ENCODE measurements around the gene UMODL1. TPM values are rescaled to one million over a fixed set of nuclear protein-coding genes. Genes with fewer than 3 reads are reported as not detected.

The UMODL1 gene
- total and polyA plus RNA-seq, 2 donors (not counting 3 experiments of a cell fraction or from before 2014, with no cell fraction given) = not detected

DNA sequence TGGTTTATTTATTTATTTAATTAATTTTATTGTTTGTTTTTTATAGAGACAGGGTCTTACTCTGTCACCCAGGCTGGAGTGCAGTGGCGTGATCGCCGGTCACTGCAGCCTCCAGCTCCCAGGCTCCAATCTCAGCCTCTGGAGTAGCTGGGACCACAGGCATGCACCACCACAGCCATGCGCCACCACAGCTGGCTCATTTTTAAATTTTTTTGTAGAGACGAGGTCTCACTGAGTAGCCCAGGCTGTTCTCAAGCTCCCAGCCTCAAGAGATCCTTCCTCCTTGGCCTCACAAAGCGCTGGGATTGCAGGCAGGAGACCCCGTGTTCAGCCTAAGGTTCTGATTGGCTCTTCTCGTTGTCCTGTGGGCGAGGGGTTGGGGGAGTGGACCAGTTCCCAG is 22.1 kb downstream of the UMODL1 start:
- ChIA-PET CTCF (interaction anchor here (1.4 to 2.3 kb wide), 4 partner anchors 15 to 87 kb away, joined by 4 to 13 read pairs (median 6); no protein-coding TSS in a partner anchor), POLR2A (no interaction called here)
- FAIRE-seq (no peak), DNase-seq (ENCODE audit: low read depth, low spot score) (no peak)
- H3K9ac ChIP-seq (replicated peaks; ENCODE audit: extremely low read depth, insufficient read depth, low read length) = no peak overlapping the region
- dilution Hi-C loops (cut with MboI; ENCODE audit: extremely low pct_ligation_motif_present, low sequenced_read_pairs) (no loop called here), intact Hi-C loops (cut with micrococcal nuclease) (no loop called here)
- no peaks in the 10 kb centered on the region for H3K36me3 ChIP-seq (ENCODE audit: control insufficient read depth in 2 of 2, extremely low read depth in 1 of 2, insufficient read depth in 2 of 2, low read length in 2 of 2)
- no peak overlapping the region for H2AFZ ChIP-seq (ENCODE audit: low read depth, low read length)
- H3K4me1 ChIP-seq (ENCODE audit: control insufficient read depth, extremely low read depth, insufficient read depth, low read length) = peaks cover 12% of the 10 kb centered on the region
- H3K4me2 ChIP-seq (ENCODE audit: insufficient read depth, low read length) = no peak overlapping the region
- no peaks in the 10 kb centered on the region for H3K79me2 ChIP-seq (ENCODE audit: control insufficient read depth, insufficient read depth, low read length)
- no TSS peak for BruUV-seq (replicated peaks)
- H4K20me1 ChIP-seq (replicated peaks; ENCODE audit: control insufficient read depth, extremely low read depth, insufficient read depth, low read length) = no peaks in the 10 kb centered on the region
- no peak overlapping the region for H3K4me3 ChIP-seq (replicated peaks in 1 of 3; ENCODE audit: insufficient read depth in 1 of 3, low read depth in 1 of 3, low read length in 3 of 3)
- no peak for TF ChIP-seq GATA2 (IDR thresholded peaks at IDR 0.05; ENCODE audit: insufficient read depth, insufficient read length, low read depth, low read length)
- H3K27ac ChIP-seq (ENCODE audit: insufficient read depth, low read depth, low read length) = no peak overlapping the region
- H3K9me3 ChIP-seq (replicated peaks; ENCODE audit: control insufficient read depth, insufficient read depth, low read length) = no peaks in the 10 kb centered on the region
- H3K9me1 ChIP-seq (replicated peaks; ENCODE audit: control insufficient read depth, extremely low read depth, insufficient read depth, low read length) = no peaks in the 10 kb centered on the region
- H3K27me3 ChIP-seq (ENCODE audit: control insufficient read depth in 2 of 2, insufficient read depth in 2 of 2, low read length in 2 of 2) = peaks cover 22 to 23% of the 10 kb centered on the region in 2 experiments

DNA sequence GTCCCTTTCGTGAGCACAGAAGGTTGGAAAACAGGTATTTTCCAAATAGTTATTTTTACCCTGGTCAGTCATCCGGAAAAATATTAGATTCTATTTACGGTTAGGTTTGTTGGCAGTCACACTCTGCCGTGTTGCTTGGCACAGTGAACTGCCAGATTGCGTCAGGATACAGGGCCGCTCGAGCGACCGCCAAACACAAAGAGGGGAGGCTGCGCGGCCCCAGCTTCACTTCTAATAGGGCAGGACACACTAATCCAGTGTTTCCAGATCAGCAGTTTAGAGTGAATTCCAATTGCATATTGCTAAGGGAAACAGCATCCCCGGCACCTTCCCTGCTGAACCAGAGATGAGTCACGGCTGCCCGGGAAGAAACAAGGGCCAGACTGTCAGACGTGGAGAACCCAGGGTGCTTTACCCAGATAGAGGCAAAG is 22.9 kb downstream of the UMODL1 start:
- CTCF ChIA-PET = no interaction called here
- Histone ChIP-seq H2AFZ (ENCODE audit: low read depth, low read length) (no peak overlapping the region), H3K27ac (ENCODE audit: insufficient read depth, low read depth, low read length) (no peak overlapping the region), H3K9ac (replicated peaks; ENCODE audit: extremely low read depth, insufficient read depth, low read length) (no peak overlapping the region), H4K20me1 (replicated peaks; ENCODE audit: control insufficient read depth, extremely low read depth, insufficient read depth, low read length) (no peaks in the 10 kb centered on the region), H3K9me1 (replicated peaks; ENCODE audit: control insufficient read depth, extremely low read depth, insufficient read depth, low read length) (no peaks in the 10 kb centered on the region), H3K36me3 (ENCODE audit: control insufficient read depth in 2 of 2, extremely low read depth in 1 of 2, insufficient read depth in 2 of 2, low read length in 2 of 2) (no peaks in the 10 kb centered on the region), H3K4me1 (ENCODE audit: control insufficient read depth, extremely low read depth, insufficient read depth, low read length) (peaks cover 13% of the 10 kb centered on the region), H3K4me3 (replicated peaks in 1 of 3; ENCODE audit: insufficient read depth in 1 of 3, low read depth in 1 of 3, low read length in 3 of 3) (no peak overlapping the region), H3K4me2 (ENCODE audit: insufficient read depth, low read length) (no peak overlapping the region), H3K9me3 (replicated peaks; ENCODE audit: control insufficient read depth, insufficient read depth, low read length) (no peaks in the 10 kb centered on the region), H3K27me3 (ENCODE audit: control insufficient read depth in 2 of 2, insufficient read depth in 2 of 2, low read length in 2 of 2) (peaks cover 22 to 23% of the 10 kb centered on the region in 2 experiments), H3K79me2 (ENCODE audit: control insufficient read depth, insufficient read depth, low read length) (no peaks in the 10 kb centered on the region)
- dilution Hi-C loops (cut with MboI; ENCODE audit: extremely low pct_ligation_motif_present, low sequenced_read_pairs) = no loop called here
- intact Hi-C loops (cut with micrococcal nuclease) = no loop called here
- TF ChIP-seq JUN (IDR thresholded peaks at IDR 0.05; ENCODE audit: borderline replicate concordance, insufficient read depth, insufficient read length, low read depth) = no peak
- peak; percentile 19 for TF ChIP-seq FOS (IDR thresholded peaks at IDR 0.05; ENCODE audit: borderline replicate concordance, insufficient read depth, low read length)
- TF ChIP-seq MYC (IDR thresholded peaks at IDR 0.05; ENCODE audit: low read depth, low read length) = no peak
- no TSS peak for BruUV-seq (replicated peaks)
- POLR2A ChIA-PET = no interaction called here
- peak; percentile 31 for FAIRE-seq
- DNase-seq (ENCODE audit: low read depth, low spot score) = peak; percentile 4

Measured in endothelial cell of umbilical vein (primary cell).